AG04449 (cell line): ENCODE data around the gene SH3PXD2B.

Experiments used
- CTCF ChIA-PET: fragments of 350-600 bp; formaldehyde crosslinking; extraction: SDS; loops from one replicate; lab custom pipeline; 2021; ENCODE audit warnings: antibody characterized with exemption; lab: Yijun Ruan, JAX
- POLR2A ChIA-PET: fragments of 400-600, 350-600 bp; formaldehyde crosslinking; extraction: SDS; loops from one replicate; lab custom pipeline; 2020; ENCODE audit warnings: antibody characterized with exemption, inconsistent platforms; lab: Yijun Ruan, JAX
- DNase-seq: peaks from one replicate; pipeline ENCODE4 v3.0.0-alpha.2; 2010; ENCODE audit warnings: low read depth, low spot score
- H3K4me3 ChIP-seq: 2 replicates; pipeline ENCODE4 v1.5.1; 2011; ENCODE audit warnings: low read depth, mild to moderate bottlenecking, control low read depth, low read length
- TF ChIP-seq, protein P1 (sequence below): IDR thresholded peaks from one replicate; pipeline ENCODE4 v1.5.1; 2011; ENCODE audit warnings: mild to moderate bottlenecking, moderate library complexity, low read length, control low read depth, inconsistent platforms; ENCODE audit not compliant: insufficient read depth; ENCODE audit errors: missing control alignments

The SH3PXD2B gene

DNA sequence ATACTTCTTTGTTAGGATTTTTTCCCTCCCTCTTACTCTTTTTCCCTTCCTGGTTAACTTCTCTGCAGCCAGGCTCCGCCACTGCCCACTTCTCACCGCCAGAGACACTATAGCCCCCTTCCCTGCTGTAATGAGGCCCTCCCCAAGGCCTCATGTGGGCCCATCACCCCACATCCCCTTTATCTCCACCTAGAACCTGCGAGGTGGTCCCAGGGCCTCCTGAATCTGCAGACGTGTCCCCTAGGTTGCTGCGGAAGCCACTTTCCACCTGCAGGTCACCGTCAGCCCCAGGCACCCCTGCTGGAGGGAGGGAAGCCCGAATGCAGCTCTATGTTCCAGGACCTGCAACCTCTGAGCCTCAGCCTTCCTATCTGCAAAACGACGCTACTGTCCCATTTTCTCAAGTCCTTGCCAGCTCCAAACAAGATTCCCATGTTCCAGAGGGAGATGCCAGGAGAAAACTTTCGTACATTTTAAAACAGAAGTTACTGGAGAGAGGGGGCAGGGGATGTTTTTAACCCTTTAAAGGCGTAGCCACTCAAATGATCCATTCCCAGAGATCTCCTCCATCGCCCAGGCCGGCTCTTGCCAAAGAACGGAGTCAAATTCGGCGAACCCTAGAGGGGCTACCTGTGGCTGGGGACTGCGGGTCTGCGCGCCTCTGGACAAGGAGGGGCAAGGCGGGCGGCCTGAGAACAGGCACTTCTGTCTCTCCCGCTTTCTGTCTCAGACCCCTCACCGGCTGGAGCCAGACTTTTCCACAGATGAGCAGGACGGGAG, 929 bp downstream of the SH3PXD2B start:
- no peak for DNase-seq
- TF ChIP-seq, protein P1, sequence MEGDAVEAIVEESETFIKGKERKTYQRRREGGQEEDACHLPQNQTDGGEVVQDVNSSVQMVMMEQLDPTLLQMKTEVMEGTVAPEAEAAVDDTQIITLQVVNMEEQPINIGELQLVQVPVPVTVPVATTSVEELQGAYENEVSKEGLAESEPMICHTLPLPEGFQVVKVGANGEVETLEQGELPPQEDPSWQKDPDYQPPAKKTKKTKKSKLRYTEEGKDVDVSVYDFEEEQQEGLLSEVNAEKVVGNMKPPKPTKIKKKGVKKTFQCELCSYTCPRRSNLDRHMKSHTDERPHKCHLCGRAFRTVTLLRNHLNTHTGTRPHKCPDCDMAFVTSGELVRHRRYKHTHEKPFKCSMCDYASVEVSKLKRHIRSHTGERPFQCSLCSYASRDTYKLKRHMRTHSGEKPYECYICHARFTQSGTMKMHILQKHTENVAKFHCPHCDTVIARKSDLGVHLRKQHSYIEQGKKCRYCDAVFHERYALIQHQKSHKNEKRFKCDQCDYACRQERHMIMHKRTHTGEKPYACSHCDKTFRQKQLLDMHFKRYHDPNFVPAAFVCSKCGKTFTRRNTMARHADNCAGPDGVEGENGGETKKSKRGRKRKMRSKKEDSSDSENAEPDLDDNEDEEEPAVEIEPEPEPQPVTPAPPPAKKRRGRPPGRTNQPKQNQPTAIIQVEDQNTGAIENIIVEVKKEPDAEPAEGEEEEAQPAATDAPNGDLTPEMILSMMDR, result peak; percentile 72
- H3K4me3 ChIP-seq, result peak overlapping the region; percentile 85
- ChIA-PET POLR2A (interaction anchor here (0.8 to 1.4 kb wide), 4 partner anchors 9 to 875 kb away, joined by 3 to 6 read pairs (median 4); partner anchors contain the start of gene STC2), CTCF (interaction anchor here (0.6 to 6.1 kb wide), 17 partner anchors 8 to 562 kb away, joined by 3 to 112 read pairs (median 10); no protein-coding TSS in a partner anchor)

DNA sequence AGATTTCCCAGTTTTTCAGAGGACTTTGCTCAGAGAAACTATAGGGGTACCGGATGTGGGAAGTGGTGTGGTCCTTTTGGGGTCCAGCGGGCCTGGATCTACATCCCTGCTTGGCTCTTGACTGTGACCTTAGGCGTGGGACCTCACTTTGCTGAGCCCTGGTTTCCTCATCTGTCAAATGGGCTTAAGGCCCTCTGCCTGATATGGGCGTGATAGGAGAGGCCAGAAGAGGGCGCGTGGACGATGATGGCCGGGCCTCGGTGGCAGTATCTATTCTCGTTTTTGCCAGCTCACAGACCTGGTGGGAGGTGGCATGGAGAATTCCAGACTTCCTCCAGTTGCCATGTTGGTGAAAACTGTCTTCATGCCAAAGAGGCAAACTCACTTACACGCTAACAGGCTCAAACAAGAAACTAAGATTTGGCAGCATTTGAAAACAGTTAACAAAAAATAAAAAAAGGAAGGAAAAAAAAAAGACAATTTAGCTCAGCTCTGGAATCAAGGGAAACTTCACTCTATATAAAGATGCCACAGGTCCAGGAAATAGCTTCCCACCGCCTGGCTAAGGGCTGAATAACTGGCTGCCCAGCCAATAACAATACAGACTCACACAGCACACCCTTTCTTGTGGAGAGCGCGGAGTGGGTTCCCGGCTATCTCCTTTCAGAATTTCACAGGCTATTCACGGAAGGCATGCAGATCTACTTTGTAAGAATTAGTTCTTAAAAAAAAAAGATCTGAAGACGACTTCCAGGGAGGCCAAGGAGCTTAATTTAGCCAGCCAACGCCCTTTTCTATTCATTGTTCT, 1.7 kb downstream of the SH3PXD2B start:
- peak overlapping the region; percentile 85 for H3K4me3 ChIP-seq
- ChIA-PET POLR2A (interaction anchor here (0.8 to 1.4 kb wide), 3 partner anchors 8 to 875 kb away, joined by 3 to 6 read pairs (median 3); partner anchors contain the start of gene STC2), CTCF (interaction anchor here (0.6 to 6.1 kb wide), 27 partner anchors 8 to 563 kb away, joined by 3 to 112 read pairs (median 4); no protein-coding TSS in a partner anchor)
- no peak for DNase-seq
- TF ChIP-seq, protein P1, result no peak

DNA sequence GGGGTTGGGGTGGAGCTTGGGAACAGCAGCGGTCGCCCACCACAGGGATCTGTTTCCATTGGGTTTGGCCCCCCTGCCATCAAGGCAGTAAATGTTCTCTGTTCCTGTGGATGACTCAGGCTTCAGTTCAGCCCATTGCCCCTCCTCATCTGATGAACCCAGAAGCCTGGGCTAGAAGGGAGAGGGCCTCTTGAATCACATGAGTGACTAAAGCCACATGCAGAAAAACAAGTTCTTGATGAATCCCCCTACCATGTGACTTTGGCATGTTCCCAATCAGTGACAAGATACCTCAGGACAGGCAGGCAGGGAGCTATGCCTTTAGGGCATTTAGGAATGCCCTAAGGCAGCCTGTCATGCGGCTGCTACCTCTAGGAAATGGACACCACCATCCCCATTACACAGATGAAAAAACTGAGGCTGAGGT, 2.5 kb downstream of the SH3PXD2B start:
- H3K4me3 ChIP-seq, result no peak overlapping the region; the same call in 1 of the 2 replicates
- peak; percentile 41 for DNase-seq
- ChIA-PET CTCF (interaction anchor here (0.6 to 6.1 kb wide), 32 partner anchors 8 to 502 kb away, joined by 3 to 112 read pairs (median 4); no protein-coding TSS in a partner anchor), POLR2A (interaction anchor here (0.6 kb wide), 1 partner anchor 355 kb away, joined by 3 read pairs; no protein-coding TSS in a partner anchor)
- TF ChIP-seq, protein P1, result no peak

DNA sequence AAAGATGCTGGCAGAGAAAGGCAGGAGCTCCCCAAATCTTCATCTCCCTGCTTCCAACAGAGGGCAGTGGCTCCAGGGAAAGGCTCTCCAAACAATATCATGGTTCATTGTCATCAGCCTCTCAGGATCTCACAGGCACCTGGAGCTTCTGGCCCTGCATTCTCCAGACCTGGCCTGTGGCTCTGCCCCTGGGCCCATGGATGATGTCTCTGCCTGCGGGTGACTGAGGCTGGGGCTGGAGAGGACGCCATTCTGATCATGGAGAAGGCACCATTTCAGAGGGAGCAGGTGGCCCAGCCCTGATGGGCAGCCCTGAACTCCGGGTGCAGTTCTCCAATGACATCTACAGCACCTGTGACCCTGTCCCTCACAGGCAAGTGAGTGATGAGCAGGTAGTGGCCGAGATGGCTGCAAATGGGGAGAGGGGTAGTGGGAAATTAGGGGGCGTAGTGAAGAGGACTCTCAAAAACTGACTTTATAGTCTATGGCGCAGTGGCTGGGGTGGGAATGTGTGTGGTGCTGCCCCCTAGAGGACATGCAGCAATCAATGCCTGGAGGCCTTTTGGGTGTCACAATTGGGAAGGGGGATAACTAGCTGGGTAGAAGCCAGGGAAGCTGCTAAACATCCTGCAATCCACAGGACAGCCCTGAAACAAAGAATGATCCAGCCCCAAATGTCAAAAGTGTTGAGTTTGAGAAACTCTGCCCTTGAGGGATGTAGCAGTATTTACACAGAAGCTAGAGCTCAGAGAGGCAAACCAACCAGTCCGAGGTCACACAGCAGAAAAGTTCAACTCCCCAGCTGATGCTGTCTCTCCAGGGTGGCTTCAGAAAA, 3.2 kb downstream of the SH3PXD2B start:
- TF ChIP-seq, protein P1, result peak; percentile 63
- ChIA-PET CTCF (interaction anchor here (0.6 to 6.1 kb wide), 37 partner anchors 8 to 502 kb away, joined by 3 to 112 read pairs (median 4); no protein-coding TSS in a partner anchor), POLR2A (interaction anchor here (0.6 kb wide), 1 partner anchor 355 kb away, joined by 3 read pairs; no protein-coding TSS in a partner anchor)
- DNase-seq, result no peak
- H3K4me3 ChIP-seq, result no peak overlapping the region

DNA sequence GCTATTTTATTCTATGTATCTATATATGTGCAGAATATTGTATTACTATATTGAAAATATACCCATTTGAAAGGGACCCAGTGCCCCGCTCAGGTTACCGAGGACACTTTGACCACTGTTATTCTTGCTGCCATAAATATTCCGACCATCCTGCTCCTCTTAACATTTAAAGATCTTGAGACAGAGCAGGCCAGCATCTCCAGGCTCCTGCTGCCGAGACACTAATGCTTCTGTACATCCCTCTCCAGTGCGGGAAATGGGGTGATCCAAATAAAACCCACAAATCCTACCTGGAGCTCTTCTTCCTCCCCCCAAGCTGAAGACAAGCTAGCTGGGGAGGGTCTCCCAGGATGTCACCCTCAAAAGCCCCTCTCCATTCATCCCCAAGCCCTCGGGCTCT, 3.9 kb downstream of the SH3PXD2B start:
- ChIA-PET CTCF (interaction anchor here (0.9 to 6.1 kb wide), 24 partner anchors 11 to 430 kb away, joined by 3 to 112 read pairs (median 4); no protein-coding TSS in a partner anchor), POLR2A (no interaction called here)
- H3K4me3 ChIP-seq, result no peak overlapping the region
- DNase-seq, result no peak
- TF ChIP-seq, protein P1, result no peak
